ENCODE measurements around the gene PAK5. TPM values are rescaled to one million over a fixed set of nuclear protein-coding genes. Genes with fewer than 3 reads are reported as not detected.

Gene PAK5
- total and polyA plus RNA-seq, 5 experiments from 2014 or later = not detected

DNA sequence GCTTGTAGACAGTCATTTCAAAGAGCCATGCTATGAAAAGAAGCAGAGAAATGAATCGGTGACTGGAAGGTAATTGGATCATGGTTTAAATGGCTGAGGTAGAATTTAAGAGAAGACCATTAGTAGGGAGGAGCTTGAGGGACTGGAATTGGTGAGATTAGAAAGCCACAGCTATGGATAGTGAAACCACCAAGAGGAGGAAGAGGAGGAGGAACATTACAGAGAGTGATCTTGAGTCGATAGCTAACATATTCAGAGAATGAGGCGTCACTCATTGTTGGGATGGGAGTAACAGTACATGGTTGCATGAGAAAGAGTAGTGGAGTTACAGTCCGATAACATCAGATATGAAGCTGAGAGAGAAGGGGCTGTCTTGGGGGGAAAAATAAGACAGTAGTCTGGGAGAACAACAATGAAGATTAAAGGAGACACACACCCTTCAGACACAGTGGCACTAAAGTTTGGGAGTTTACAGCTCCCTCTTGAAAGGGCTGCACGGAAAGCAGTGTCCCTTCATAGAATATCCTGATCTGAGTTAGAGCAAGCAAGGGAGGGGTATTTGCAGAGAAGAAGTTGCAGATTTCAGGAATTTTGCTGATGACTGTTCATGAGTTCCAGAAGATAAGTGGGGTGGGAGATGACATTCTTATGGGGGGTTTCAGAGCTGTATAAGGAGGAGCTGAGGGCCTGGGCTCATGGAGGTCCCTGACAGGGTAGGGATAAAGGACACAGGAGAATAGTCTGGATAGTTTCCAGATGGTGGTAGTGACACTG lies 339.6 kb downstream of the PAK5 start:
- Mint-ChIP-seq H3K36me3 (peaks cover 0 to 2% (median 0%) of the 10 kb centered on the region in 3 donors), H3K4me1 (no peaks in the 10 kb centered on the region), H3K27me3 (peaks cover 0 to 5% (median 3%) of the 10 kb centered on the region in 5 donors), H3K4me3 (no peak overlapping the region), H3K9me3 (peaks cover 0 to 9% (median 6%) of the 10 kb centered on the region in 9 donors), H3K27ac (no peak overlapping the region)
- POLR2A ChIA-PET = no interaction called here
- DNase-seq (no peak), ATAC-seq (no peak)

DNA sequence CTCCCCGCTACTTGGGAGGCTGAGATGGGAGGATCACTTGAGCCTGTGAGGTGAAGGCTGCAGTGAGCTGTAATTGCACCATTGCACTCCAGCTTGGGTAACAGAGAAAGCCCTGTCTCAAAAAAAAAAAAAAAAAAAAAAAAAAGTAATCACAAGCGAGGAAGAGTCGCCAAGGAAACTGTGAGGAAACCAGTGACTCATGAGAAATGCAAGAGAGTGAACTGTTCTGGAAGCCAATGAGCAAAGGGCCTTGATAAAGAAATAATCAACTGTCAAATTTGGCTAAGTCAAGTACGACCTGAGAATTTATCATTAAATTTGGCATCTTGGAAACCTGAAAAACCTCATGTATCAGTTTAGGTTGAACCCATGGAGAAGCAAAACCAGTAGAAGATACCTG lies 340.6 kb downstream of the PAK5 start:
- Mint-ChIP-seq H3K4me1 (no peaks in the 10 kb centered on the region), H3K36me3 (peaks cover 0 to 2% (median 0%) of the 10 kb centered on the region in 3 donors), H3K27me3 (peaks cover 0 to 5% (median 1%) of the 10 kb centered on the region in 5 donors), H3K9me3 (peaks cover 0 to 8% (median 6%) of the 10 kb centered on the region in 9 donors), H3K4me3 (no peak overlapping the region), H3K27ac (no peak overlapping the region)
- no peak for DNase-seq
- no peak for ATAC-seq
- POLR2A ChIA-PET = no interaction called here

GRCh38 chr20:9496155-9496554 lies 342.7 kb downstream of the PAK5 start:
- peaks cover 0 to 8% (median 6%) of the 10 kb centered on the region in 9 donors for H3K9me3 Mint-ChIP-seq
- H3K36me3 Mint-ChIP-seq = peaks cover 0 to 2% (median 0%) of the 10 kb centered on the region in 3 donors
- ATAC-seq (no peak), DNase-seq (no peak)
- POLR2A ChIA-PET = no interaction called here
- no peaks in the 10 kb centered on the region for H3K4me1 Mint-ChIP-seq
- no peak overlapping the region for H3K4me3 Mint-ChIP-seq
- H3K27me3 Mint-ChIP-seq = peaks cover 0 to 3% (median 0%) of the 10 kb centered on the region in 5 donors
- no peak overlapping the region for H3K27ac Mint-ChIP-seq

DNA sequence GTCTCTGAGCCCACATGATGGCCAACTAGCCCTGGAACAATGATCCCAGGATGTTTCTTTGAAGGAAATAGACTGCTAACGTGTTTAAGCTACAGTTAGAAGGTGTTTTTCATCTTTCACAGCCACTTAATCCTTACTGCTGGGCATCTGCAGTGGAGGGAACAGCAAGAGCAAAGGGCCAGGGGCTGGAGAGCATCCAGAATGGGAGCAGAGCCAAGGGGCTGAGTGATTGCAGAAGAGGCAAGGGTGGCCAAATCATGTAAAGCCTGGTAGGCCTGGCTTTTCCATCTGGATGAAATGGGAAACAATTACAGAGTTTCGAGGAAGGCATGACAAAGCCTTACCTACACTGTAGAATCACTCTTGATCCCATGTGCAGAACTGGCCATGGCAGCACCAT lies 343.2 kb downstream of the PAK5 start:
- no peak overlapping the region for H3K27ac Mint-ChIP-seq

GRCh38 chr20:9493803-9494202 lies 345.1 kb downstream of the PAK5 start:
- ATAC-seq (no peak), DNase-seq (no peak)
- Mint-ChIP-seq H3K4me3 (no peak overlapping the region), H3K36me3 (peaks cover 0 to 2% (median 0%) of the 10 kb centered on the region in 3 donors), H3K27me3 (peaks cover 0 to 7% (median 2%) of the 10 kb centered on the region in 5 donors), H3K4me1 (no peaks in the 10 kb centered on the region), H3K27ac (no peak overlapping the region), H3K9me3 (peaks cover 0 to 12% (median 7%) of the 10 kb centered on the region in 9 donors)
- POLR2A ChIA-PET = no interaction called here

More for the DNA sequence above, 343.2 kb downstream of the PAK5 start:
- POLR2A ChIA-PET = no interaction called here
- ATAC-seq (no peak), DNase-seq (no peak)
- H3K4me3 Mint-ChIP-seq = no peak overlapping the region
- H3K9me3 Mint-ChIP-seq = peaks cover 0 to 8% (median 6%) of the 10 kb centered on the region in 9 donors
- peaks cover 0 to 2% (median 0%) of the 10 kb centered on the region in 3 donors for H3K36me3 Mint-ChIP-seq
- H3K27me3 Mint-ChIP-seq = peaks cover 0 to 3% (median 2%) of the 10 kb centered on the region in 5 donors
- H3K4me1 Mint-ChIP-seq = no peaks in the 10 kb centered on the region

DNA sequence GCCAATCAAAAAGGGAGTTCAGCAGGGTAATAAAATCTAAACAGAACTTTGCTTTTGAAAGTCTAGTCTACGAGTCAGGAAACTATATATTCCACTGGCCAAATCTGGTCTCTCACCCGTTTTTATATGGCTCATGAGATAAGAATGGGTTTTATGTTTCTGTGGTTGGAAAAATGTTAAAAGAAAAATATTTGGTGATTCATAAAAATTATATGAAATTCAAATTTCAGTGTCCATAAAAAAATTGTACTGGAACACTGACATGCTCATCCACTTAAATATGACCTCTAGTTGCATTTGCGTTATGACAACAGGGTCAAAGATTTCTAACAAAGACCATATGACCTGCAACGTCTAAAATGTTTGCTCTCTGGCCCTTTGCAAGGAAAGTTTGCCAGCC lies 346.8 kb downstream of the PAK5 start:
- Mint-ChIP-seq H3K4me1 (no peaks in the 10 kb centered on the region), H3K27me3 (peaks cover 0 to 7% (median 2%) of the 10 kb centered on the region in 5 donors), H3K9me3 (peaks cover 0 to 12% (median 7%) of the 10 kb centered on the region in 9 donors), H3K36me3 (peaks cover 0 to 2% (median 0%) of the 10 kb centered on the region in 3 donors), H3K27ac (no peak overlapping the region), H3K4me3 (no peak overlapping the region)
- ATAC-seq = no peak
- DNase-seq = no peak
- POLR2A ChIA-PET = no interaction called here

DNA sequence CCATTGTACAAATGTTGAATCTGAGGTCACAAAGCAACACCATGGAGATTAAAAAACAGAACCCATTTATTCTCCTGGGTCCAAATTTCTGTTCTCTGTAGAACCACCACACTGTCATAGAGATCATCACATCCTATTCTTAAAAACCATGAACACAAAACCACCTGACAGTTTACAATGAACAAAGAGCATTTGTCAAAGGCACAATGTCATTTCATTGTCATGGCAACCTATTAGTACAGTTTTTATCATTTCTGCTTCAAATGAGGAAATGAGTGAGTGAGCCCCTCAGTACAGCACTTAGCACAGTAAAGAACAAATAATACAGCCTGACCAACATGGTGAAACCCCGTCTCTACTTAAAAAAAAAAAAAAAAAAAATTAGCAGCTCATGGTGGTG lies 347.6 kb downstream of the PAK5 start:
- Mint-ChIP-seq H3K27me3 (peaks cover 0 to 7% (median 2%) of the 10 kb centered on the region in 5 donors), H3K4me1 (no peaks in the 10 kb centered on the region), H3K9me3 (peaks cover 0 to 12% (median 7%) of the 10 kb centered on the region in 9 donors), H3K4me3 (no peak overlapping the region), H3K27ac (no peak overlapping the region), H3K36me3 (no peaks in the 10 kb centered on the region)
- ATAC-seq (no peak), DNase-seq (no peak)
- POLR2A ChIA-PET = no interaction called here

GRCh38 chr20:9490631-9491030 lies 348.2 kb downstream of the PAK5 start:
- ATAC-seq (no peak), DNase-seq (no peak)
- POLR2A ChIA-PET = no interaction called here
- H3K36me3 Mint-ChIP-seq = no peaks in the 10 kb centered on the region
- H3K4me1 Mint-ChIP-seq = no peaks in the 10 kb centered on the region
- H3K27me3 Mint-ChIP-seq = peaks cover 0 to 7% (median 2%) of the 10 kb centered on the region in 5 donors
- peaks cover 0 to 12% (median 5%) of the 10 kb centered on the region in 9 donors for H3K9me3 Mint-ChIP-seq
- no peak overlapping the region for H3K27ac Mint-ChIP-seq
- no peak overlapping the region for H3K4me3 Mint-ChIP-seq

GRCh38 chr20:9490161-9490560 lies 348.7 kb downstream of the PAK5 start:
- Mint-ChIP-seq H3K27ac (no peak overlapping the region), H3K4me1 (no peaks in the 10 kb centered on the region), H3K27me3 (peaks cover 0 to 7% (median 2%) of the 10 kb centered on the region in 5 donors), H3K9me3 (peaks cover 0 to 12% (median 3%) of the 10 kb centered on the region in 9 donors), H3K36me3 (no peaks in the 10 kb centered on the region), H3K4me3 (no peak overlapping the region)
- POLR2A ChIA-PET = no interaction called here
- ATAC-seq (no peak), DNase-seq (no peak)

DNA sequence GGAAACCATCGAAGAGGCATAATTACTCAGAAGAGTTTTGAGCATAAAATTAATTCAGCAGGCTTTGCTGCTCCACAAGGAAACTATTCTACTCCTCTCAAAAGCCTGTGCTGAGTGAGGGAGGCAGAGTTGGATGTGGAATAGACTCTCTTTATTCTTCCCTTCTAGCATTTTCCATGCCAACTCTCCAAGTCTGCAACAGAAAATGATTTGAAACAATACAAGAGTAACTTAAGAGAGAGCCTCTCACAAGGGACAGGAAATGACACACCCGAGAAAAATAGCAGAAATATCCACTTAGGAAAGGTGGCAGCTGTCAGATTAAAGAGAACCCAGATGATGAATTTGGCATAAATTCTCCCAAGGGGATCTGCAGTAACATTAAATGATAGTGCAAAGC lies 350.8 kb downstream of the PAK5 start:
- no peaks in the 10 kb centered on the region for H3K4me1 Mint-ChIP-seq
- ATAC-seq (no peak), DNase-seq (no peak)
- H3K27ac Mint-ChIP-seq = no peak overlapping the region
- H3K27me3 Mint-ChIP-seq = peaks cover 0 to 7% (median 2%) of the 10 kb centered on the region in 5 donors
- peaks cover 0 to 12% (median 2%) of the 10 kb centered on the region in 9 donors for H3K9me3 Mint-ChIP-seq
- no peak overlapping the region for H3K4me3 Mint-ChIP-seq
- POLR2A ChIA-PET = no interaction called here
- H3K36me3 Mint-ChIP-seq = no peaks in the 10 kb centered on the region

Other genes starting within 250 kb of the PAK5 start
- gene ANKEF1, start 195.9 kb upstream of the PAK5 start, total RNA-seq = 1 to 10 TPM; 7.1 to 7.4 TPM
- 1 to 10 TPM; 4.1 to 8.4 (median 6.8) TPM for gene ANKEF1, start 195.9 kb upstream of the PAK5 start, polyA plus RNA-seq

Measured in naive thymus-derived CD8-positive, alpha-beta T cell (primary cell).